Skeletal muscle tissue (tissue), 4 donors: ENCODE measurements around the gene KCNJ14. TPM values are rescaled to one million over a fixed set of nuclear protein-coding genes. Genes with fewer than 3 reads are reported as not detected.

Source experiments
- H3K27ac ChIP-seq: one replicate; pipeline ENCODE4 v1.7.0; 2013; ENCODE audit warnings: mild to moderate bottlenecking, low read depth, low read length, inconsistent platforms
- H3K27me3 ChIP-seq, 3 donors: one replicate each; pipeline ENCODE4 v1.7.0; 2013; ENCODE audit warnings: low read length in 3 of 3; ENCODE audit not compliant: control insufficient read depth in 3 of 3, insufficient read depth in 3 of 3
- H3K36me3 ChIP-seq, 3 donors: one replicate each; pipeline ENCODE4 v1.7.0; 2013; ENCODE audit warnings: low read length in 3 of 3; ENCODE audit not compliant: control insufficient read depth in 3 of 3, insufficient read depth in 3 of 3
- H3K4me1 ChIP-seq, 3 donors: one replicate each; pipeline ENCODE4 v1.7.0; 2013; ENCODE audit warnings: low read length in 3 of 3, mild to moderate bottlenecking in 3 of 3; ENCODE audit not compliant: control insufficient read depth in 3 of 3, insufficient read depth in 3 of 3
- H3K4me3 ChIP-seq, 3 donors: one replicate each; pipeline ENCODE4 v1.7.0; 2013; ENCODE audit warnings: low read length in 3 of 3
- H3K9ac ChIP-seq, 3 donors: one replicate each; pipeline ENCODE4 v1.7.0; 2013; ENCODE audit warnings: low read length in 3 of 3, mild to moderate bottlenecking in 3 of 3, moderate library complexity in 2 of 3, low read depth in 1 of 3
- H3K9me3 ChIP-seq, 3 donors: one replicate each; pipeline ENCODE4 v1.7.0; 2013; ENCODE audit warnings: low read length in 3 of 3; ENCODE audit not compliant: control insufficient read depth in 3 of 3
- total RNA-seq: library from RNA; depleted of rRNA; stranded (reverse); fragments of >200 nt; gene quantifications from one replicate; pipeline ENCODE4 v1.2.3, GENCODE V29; 2014
- donor health status: Osteomylitis.

KCNJ14 gene
- total RNA-seq, 1 donor from 2014 or later: 1.0 TPM

DNA sequence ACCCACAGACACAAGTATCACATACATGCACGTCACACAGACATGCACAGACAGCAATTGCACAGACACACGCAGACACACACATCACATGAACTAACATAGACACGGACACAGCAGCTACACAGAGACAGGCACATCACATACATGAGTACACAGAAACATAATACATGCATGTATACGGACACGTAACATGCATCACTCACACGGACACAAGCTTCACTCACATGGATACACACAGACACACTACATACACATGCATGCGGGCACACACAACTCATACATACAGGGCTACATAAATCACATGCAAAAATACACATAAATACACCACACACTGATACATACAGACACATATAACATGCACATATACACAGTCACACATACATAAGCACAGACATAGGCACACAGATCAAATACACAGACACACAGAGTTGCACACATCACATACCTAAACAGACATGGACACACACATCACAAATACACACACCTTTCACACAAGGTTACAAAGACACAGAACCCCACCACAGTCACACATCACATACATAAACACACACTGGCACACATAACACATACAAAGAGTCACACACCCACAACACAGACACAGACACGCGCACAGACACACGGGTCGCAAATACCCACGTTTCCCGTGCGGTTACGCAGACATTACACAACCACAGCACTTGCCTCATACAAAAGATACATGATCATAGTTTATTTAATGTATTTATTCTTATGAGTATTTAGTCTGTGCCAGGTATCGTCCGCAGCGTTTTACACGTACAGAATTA, 57.3 kb downstream of the KCNJ14 start:
- Histone ChIP-seq H3K36me3 (no peaks in the 10 kb centered on the region), H3K9me3 (no peaks in the 10 kb centered on the region), H3K27me3 (peaks cover 20 to 34% (median 21%) of the 10 kb centered on the region in 3 donors), H3K4me3 (peak overlapping the region in 1 of 3 donors; percentile 60), H3K4me1 (peaks cover 8 to 9% (median 9%) of the 10 kb centered on the region in 3 donors), H3K27ac (no peak overlapping the region), H3K9ac (no peak overlapping the region)

DNA sequence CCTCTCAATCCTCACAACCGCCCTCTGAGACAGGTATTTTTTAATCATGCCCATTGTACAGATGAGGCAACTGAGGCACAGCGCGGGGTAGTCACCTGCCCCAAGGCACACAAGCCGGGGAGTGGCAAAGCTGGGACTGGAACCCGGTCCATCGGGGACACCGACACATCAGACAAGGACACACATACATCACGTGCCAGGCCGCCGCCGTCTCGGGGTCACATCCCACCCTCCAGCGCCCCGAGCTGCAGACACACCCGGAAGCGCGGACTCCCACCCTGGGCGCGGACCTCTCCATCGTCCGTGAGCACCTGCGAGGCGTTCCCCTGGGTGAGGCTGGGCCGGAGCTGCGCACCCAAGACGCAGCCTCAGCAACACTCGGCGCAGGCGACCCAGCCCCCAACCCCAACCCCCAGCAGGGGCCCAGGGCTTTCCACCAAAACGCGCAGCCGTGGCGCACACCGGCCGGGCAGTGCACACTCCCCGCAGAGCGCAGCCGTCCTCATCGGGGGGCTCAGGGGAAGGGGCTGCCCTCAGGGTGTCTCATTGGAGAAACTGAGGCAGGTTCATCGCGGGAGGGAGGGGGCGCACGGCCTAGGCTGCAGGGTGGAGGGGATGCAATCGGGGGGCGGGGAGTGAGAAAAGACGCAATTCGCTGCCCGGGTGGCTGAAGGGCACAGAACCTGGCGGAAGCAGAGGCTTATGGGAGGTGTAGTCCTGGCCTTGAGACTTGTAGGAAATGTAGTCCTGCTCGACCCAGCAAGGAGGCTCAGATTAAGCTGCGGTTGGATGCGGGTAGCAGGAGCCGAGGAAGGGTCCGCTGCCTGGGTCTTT, 58.1 kb downstream of the KCNJ14 start:
- peak overlapping the region in 2 of 3 donors; percentile 57 to 64 for H3K9ac ChIP-seq

DNA sequence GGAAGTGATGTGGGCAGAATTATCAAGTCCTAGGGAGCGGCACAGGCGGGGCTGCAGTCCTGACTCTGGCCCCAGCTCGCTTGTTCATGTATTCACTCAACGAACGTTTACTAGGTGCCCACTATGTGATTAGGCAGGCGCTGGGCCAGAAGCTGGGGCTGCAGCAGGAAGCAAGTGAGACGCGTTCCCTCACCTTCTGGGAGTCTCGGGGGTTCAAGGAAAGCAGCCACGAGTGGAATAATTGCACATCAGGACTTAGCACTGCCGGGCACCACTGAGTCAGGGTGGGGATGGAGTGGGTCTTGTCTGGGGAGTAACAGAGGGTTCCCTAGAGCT, 58.7 kb downstream of the KCNJ14 start:
- Histone ChIP-seq H3K27me3 (peaks cover 20 to 34% (median 21%) of the 10 kb centered on the region in 3 donors), H3K4me1 (peaks cover 8 to 13% (median 9%) of the 10 kb centered on the region in 3 donors), H3K4me3 (peak overlapping the region in 2 of 3 donors; percentile 59 to 60), H3K36me3 (no peaks in the 10 kb centered on the region), H3K9ac (peak overlapping the region in 1 of 3 donors; percentile 64), H3K9me3 (no peaks in the 10 kb centered on the region), H3K27ac (no peak overlapping the region)

More for the DNA sequence above, 58.1 kb downstream of the KCNJ14 start:
- Histone ChIP-seq H3K9me3 (no peaks in the 10 kb centered on the region), H3K4me1 (peaks cover 8 to 13% (median 9%) of the 10 kb centered on the region in 3 donors), H3K4me3 (peak overlapping the region; percentile 59 to 70 (median 60)), H3K27ac (no peak overlapping the region), H3K27me3 (peaks cover 20 to 34% (median 21%) of the 10 kb centered on the region in 3 donors), H3K36me3 (no peaks in the 10 kb centered on the region)

DNA sequence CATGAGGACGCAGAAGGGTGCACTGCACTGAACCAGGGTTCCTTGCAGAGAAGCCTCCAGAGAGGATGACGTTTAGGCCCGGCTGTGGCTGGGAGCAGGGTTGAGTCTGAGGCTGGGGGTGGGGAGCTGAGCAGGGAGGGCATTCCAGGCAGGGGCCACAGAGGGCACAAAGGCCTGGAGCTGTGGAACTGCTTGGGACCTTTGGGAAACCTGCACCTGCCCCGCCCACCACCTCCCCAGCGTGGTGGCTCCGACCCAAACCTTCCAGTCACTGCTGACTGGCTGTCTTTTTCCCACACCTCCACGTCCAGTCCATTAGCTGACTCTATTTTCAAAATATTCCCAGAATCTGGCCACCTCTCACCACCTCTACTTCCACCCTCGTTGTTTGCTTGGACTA, 61.2 kb downstream of the KCNJ14 start:
- H3K27me3 ChIP-seq: peaks cover 14 to 19% (median 18%) of the 10 kb centered on the region in 3 donors
- H3K27ac ChIP-seq: no peak overlapping the region
- no peak overlapping the region for H3K4me3 ChIP-seq
- H3K4me1 ChIP-seq: peaks cover 4 to 9% (median 5%) of the 10 kb centered on the region in 3 donors
- no peak overlapping the region for H3K9ac ChIP-seq
- H3K9me3 ChIP-seq: no peaks in the 10 kb centered on the region
- H3K36me3 ChIP-seq: no peaks in the 10 kb centered on the region

Other genes with a start within 250 kb of the KCNJ14 start
- 26.6 TPM for gene CARD8, start 199.7 kb upstream of the KCNJ14 start, total RNA-seq
- 2.6 TPM for gene ZNF114, start 185.5 kb upstream of the KCNJ14 start, total RNA-seq
- gene EMP3, start 130.0 kb upstream of the KCNJ14 start, total RNA-seq: 72.5 TPM
- 7.8 TPM for gene TMEM143, start 91.6 kb upstream of the KCNJ14 start, total RNA-seq
- gene SYNGR4, start 91.2 kb upstream of the KCNJ14 start, total RNA-seq: not detected
- gene KDELR1, start 64.0 kb upstream of the KCNJ14 start, total RNA-seq: 47.5 TPM
- gene GRIN2D, start 61.9 kb upstream of the KCNJ14 start, total RNA-seq: under 0.01 TPM
- gene GRWD1, start 9.6 kb upstream of the KCNJ14 start, total RNA-seq: 8.4 TPM
- 33.4 TPM for gene CYTH2, start 13.8 kb downstream of the KCNJ14 start, total RNA-seq
- not detected for gene LMTK3, start 56.3 kb downstream of the KCNJ14 start, total RNA-seq
- gene SULT2B1, start 96.6 kb downstream of the KCNJ14 start, total RNA-seq: not detected
- not detected for gene SPACA4, start 151.2 kb downstream of the KCNJ14 start, total RNA-seq
- gene FAM83E, start 159.5 kb downstream of the KCNJ14 start, total RNA-seq: 1.6 TPM
- 2,225 TPM for gene RPL18, start 163.6 kb downstream of the KCNJ14 start, total RNA-seq
- 2.1 TPM for gene SPHK2, start 163.9 kb downstream of the KCNJ14 start, total RNA-seq
- 6.8 TPM for gene DBP, start 181.8 kb downstream of the KCNJ14 start, total RNA-seq
- 3.7 TPM for gene CA11, start 190.6 kb downstream of the KCNJ14 start, total RNA-seq
- under 0.01 TPM for gene NTN5, start 217.4 kb downstream of the KCNJ14 start, total RNA-seq
- gene FUT2, start 240.4 kb downstream of the KCNJ14 start, total RNA-seq: not detected